Heart left ventricle (tissue), 16 donors: ENCODE measurements around the gene RAB6B. TPM values are rescaled to one million over a fixed set of nuclear protein-coding genes. Genes with fewer than 3 reads are reported as not detected.

ENCODE experiments used
- ATAC-seq, 4 donors: fragments of 200-7000 bp; cut with Tn5 transposase; one replicate each; pipeline ENCODE4 v1.9.1; 2020 to 2022; ENCODE audit warnings: moderate library complexity in 4 of 4, mild to moderate bottlenecking in 3 of 4, moderate number of reproducible peaks in 1 of 4
- DNase-seq, 5 donors: peaks; one replicate each; pipeline ENCODE4 v3.0.0-alpha.2; 2020
- H3K27ac ChIP-seq, 12 donors: fragments of 200-600 bp; sonication (generic) in 4 of 12; one replicate each; pipeline versions ENCODE4 v1.5.0 to v1.8.0; 2016 to 2022; ENCODE audit warnings: mild to moderate bottlenecking in 2 of 12
- H3K27me3 ChIP-seq, 9 donors: fragments of 200-600 bp; sonication (generic) in 2 of 9; one replicate each; pipeline versions ENCODE4 v1.5.1 to v1.8.0; 2016 to 2022; ENCODE audit warnings: mild to moderate bottlenecking in 3 of 9
- H3K36me3 ChIP-seq, 9 donors: fragments of 200-600 bp; sonication (generic) in 2 of 9; one replicate each; pipeline versions ENCODE4 v1.5.0 to v1.8.0; 2018 to 2022; ENCODE audit warnings: mild to moderate bottlenecking in 2 of 9
- H3K4me1 ChIP-seq, 12 donors: fragments of 200-600 bp; sonication (generic) in 4 of 12; one replicate each; pipeline versions ENCODE4 v1.5.0 to v1.8.0; 2016 to 2022; ENCODE audit warnings: mild to moderate bottlenecking in 3 of 12
- H3K4me3 ChIP-seq, 12 donors: fragments of 200-600 bp; sonication (generic) in 4 of 12; one replicate each; pipeline versions ENCODE4 v1.5.0 to v1.8.0; 2017 to 2022; ENCODE audit warnings: mild to moderate bottlenecking in 9 of 12, moderate library complexity in 4 of 12
- H3K9me3 ChIP-seq, 12 donors: fragments of 200-600 bp; sonication (generic) in 4 of 12; one replicate each; pipeline versions ENCODE4 v1.5.0 to v1.8.0; 2016 to 2022; ENCODE audit warnings: mild to moderate bottlenecking in 1 of 12
- POLR2A ChIP-seq, 2 donors: fragments of 450-650 bp; IDR thresholded peaks; one replicate each; pipeline ENCODE4 v1.6.1; 2017; ENCODE audit warnings: antibody characterized with exemption in 2 of 2, mild to moderate bottlenecking in 2 of 2, moderate library complexity in 2 of 2
- WGBS, 4 donors: extraction: QIAGEN DNeasy Blood & Tissue Kit in 2 of 4; methylation state at CpG; one replicate each; pipeline versions ENCODE4 v1.1.5 to v1.1.7; 2013 to 2018; 5-methylcytosine and 5-hydroxymethylcytosine counted together
- intact Hi-C, 10 donors: fragments of 100-400 bp; cut with DNase I; formaldehyde crosslinking; loops; one replicate each; pipeline versions ENCODE4 v1.11.1 to v1.14.2; 2022
- polyA plus RNA-seq, 2 donors: library from polyadenylated mRNA; stranded (reverse); fragments of 200-250 nt; gene quantifications; one replicate each; pipeline ENCODE4 v1.2.3, GENCODE V29; 2013
- total RNA-seq, 9 donors: library from RNA; depleted of rRNA in 2 of 9; stranded (reverse); fragments of >200 nt in 2 of 9; fragmentation: NEBNext Ultra II Directional in 3 of 9; extraction: Animal tissue kit (Norgen Biotek cat#: 25700) in 3 of 9; gene quantifications; one replicate each; pipeline versions ENCODE4 v1.1.0 to v1.2.4, GENCODE V29; 2016 to 2023
- TF ChIP-seq, protein P1 (sequence below), 12 donors: fragments of 200-600 bp; sonication (generic) in 4 of 12; IDR thresholded peaks; one replicate each; pipeline versions ENCODE4 v1.5.0 to v1.8.0; 2018 to 2022; ENCODE audit warnings: antibody characterized with exemption in 12 of 12, mild to moderate bottlenecking in 5 of 12
- donor health status: ischemic (EF 13 %, LVEDD 7.1; RV severe dilation, severe dysfunction).
- donor health status: healthy with polysubstance abuse.
- donor health status: DM: no; HTN: yes; CAD: no.
- donor health status: DM: no; HTN: no; CAD: no.
- donor health status: ischemic (EF 25% LVEDD 6.9; RV normal size, moderate dysfunction).
- donor health status: ischemic (EF 25% LVEDD 5.7; RV mildly dilated, moderate dysfunction).
- donor health status: healthy.
- donor health status: DM: yes; HTN: yes; CAD: no.
- donor health status: ischemic (EF 35%, LVEDD 5.7; RV mildly dilated, moderate dysfunction).
- donor health status: nonischemic (EF 11% LVEDD 7.7; RV severe dilation, severe dysfunction).
- donor health status: DM: yes; HTN: yes; CAD: no.
- donor health status: PGD.
- donor health status: ischemic (EF 29% LVEDD 5.4; RV normal size, mild dysfunction).
- donor health status: nonischemic (EF 23%, LVEDD 6.1; RV moderate dilation, normal function).

Gene RAB6B
- total and polyA plus RNA-seq, 11 donors = 12.4 to 57.2 (median 43.1) TPM

GRCh38 chr3:133834621-133835417 lies 60.9 kb downstream of the RAB6B start:
- H3K4me1 ChIP-seq = peaks cover 0 to 11% (median 4%) of the 10 kb centered on the region in 12 donors
- peaks cover 0 to 35% (median 12%) of the 10 kb centered on the region in 9 donors for H3K36me3 ChIP-seq
- intact Hi-C loops = no loop called here
- H3K9me3 ChIP-seq = no peaks in the 10 kb centered on the region
- TF ChIP-seq, protein P1, sequence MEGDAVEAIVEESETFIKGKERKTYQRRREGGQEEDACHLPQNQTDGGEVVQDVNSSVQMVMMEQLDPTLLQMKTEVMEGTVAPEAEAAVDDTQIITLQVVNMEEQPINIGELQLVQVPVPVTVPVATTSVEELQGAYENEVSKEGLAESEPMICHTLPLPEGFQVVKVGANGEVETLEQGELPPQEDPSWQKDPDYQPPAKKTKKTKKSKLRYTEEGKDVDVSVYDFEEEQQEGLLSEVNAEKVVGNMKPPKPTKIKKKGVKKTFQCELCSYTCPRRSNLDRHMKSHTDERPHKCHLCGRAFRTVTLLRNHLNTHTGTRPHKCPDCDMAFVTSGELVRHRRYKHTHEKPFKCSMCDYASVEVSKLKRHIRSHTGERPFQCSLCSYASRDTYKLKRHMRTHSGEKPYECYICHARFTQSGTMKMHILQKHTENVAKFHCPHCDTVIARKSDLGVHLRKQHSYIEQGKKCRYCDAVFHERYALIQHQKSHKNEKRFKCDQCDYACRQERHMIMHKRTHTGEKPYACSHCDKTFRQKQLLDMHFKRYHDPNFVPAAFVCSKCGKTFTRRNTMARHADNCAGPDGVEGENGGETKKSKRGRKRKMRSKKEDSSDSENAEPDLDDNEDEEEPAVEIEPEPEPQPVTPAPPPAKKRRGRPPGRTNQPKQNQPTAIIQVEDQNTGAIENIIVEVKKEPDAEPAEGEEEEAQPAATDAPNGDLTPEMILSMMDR (IDR thresholded peaks at IDR 0.05) = no peak
- TF ChIP-seq POLR2A (IDR thresholded peaks at IDR 0.05) = no peak
- no peaks in the 10 kb centered on the region for H3K27me3 ChIP-seq
- H3K4me3 ChIP-seq = no peak overlapping the region
- ATAC-seq = no peak
- DNase-seq = no peak
- H3K27ac ChIP-seq = no peak overlapping the region
- WGBS, 4 donors = 93 to 96% (median 94%) methylated on average over 14 of the region's 14 CpGs

DNA sequence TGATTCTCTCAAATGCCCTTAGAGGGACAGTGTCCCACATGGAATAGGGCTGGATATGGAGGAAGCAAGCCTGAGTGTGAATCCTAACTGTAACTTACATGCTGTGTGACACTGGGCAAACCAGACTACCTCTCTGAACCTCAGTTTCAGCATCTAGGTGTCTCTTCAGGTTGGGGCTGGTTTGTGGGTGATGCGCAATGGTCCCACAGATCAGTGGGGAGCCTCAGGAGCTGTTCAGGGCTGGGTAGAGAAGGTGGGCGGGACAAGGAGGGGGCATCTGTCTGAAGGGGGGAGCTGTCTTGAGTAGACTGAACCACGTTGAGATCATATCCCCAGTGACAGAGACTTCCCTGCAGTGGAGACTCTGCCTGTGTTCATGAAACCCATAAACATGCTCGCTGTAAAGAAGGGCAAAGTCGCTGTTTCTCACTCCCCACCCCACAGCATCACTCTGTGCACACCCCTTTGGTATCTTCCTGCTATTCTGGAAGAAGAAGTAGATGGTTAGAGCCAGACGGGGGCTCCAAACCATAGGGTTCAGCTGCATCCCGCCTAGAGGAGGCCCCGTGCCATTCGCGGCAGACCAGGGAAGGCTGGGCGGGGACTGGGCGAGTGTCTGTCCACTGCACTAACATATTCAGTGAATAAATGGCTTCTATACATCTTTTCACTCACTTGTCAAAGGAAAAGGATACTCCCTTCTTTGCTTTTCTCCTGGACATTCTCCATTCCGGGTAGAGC lies 61.6 kb downstream of the RAB6B start:
- H3K36me3 ChIP-seq = peaks cover 0 to 32% (median 12%) of the 10 kb centered on the region in 9 donors
- 83 to 90% (median 88%) methylated on average over 13 of the region's 13 CpGs for WGBS, 4 donors

DNA sequence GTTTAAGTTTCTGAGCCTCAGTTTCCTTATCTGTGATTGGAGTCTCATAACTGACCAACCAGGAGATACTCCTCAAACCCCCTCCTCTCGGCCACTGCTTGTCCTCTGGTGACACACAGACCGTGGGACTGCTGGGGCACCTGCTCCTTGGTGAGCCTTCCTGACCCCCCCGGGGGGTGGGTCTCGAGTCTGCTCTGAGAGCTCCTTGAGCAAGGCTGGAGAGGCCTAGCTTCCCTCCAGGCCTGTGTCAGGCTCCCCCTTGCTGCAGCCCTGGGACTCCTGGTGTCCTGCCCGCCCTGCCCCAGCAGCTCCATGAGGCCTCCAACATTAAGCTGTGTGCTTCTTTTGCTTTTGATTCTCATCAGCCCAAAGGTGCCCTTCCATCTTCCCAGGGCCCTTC lies 62.4 kb downstream of the RAB6B start:
- intact Hi-C loops = no loop called here

More for the DNA sequence above, 61.6 kb downstream of the RAB6B start:
- no peak overlapping the region for H3K27ac ChIP-seq
- TF ChIP-seq POLR2A (IDR thresholded peaks at IDR 0.05) = no peak
- TF ChIP-seq, protein P1 (IDR thresholded peaks at IDR 0.05) = no peak
- no peaks in the 10 kb centered on the region for H3K9me3 ChIP-seq
- intact Hi-C loops = no loop called here
- DNase-seq (no peak), ATAC-seq (no peak)
- no peaks in the 10 kb centered on the region for H3K27me3 ChIP-seq
- no peak overlapping the region for H3K4me3 ChIP-seq
- H3K4me1 ChIP-seq = peaks cover 0 to 19% (median 8%) of the 10 kb centered on the region in 12 donors

More for the DNA sequence above, 62.4 kb downstream of the RAB6B start:
- Histone ChIP-seq H3K27me3 (no peaks in the 10 kb centered on the region), H3K4me3 (no peak overlapping the region), H3K9me3 (no peaks in the 10 kb centered on the region), H3K4me1 (peaks cover 0 to 24% (median 9%) of the 10 kb centered on the region in 12 donors), H3K27ac (no peak overlapping the region), H3K36me3 (peaks cover 0 to 28% (median 4%) of the 10 kb centered on the region in 9 donors)
- ATAC-seq (no peak), DNase-seq (no peak)
- WGBS, 4 donors = 84 to 90% (median 88%) methylated on average over 3 to 5 of the region's 5 CpGs
- TF ChIP-seq, protein P1 (IDR thresholded peaks at IDR 0.05) = no peak
- no peak for TF ChIP-seq POLR2A (IDR thresholded peaks at IDR 0.05)
